Brain microvascular endothelial cell (primary cell): Measurements from ENCODE around the gene WDR37.

Experiments used
- DNase-seq: peaks from one replicate; pipeline ENCODE4 v3.0.0-alpha.2; 2020
- H3K27ac ChIP-seq: fragments of 250-450 bp; sonication (Bioruptor Pico); 2 replicates; pipeline ENCODE4 v1.5.1; 2020; ENCODE audit warnings: mild to moderate bottlenecking, moderate library complexity
- H3K27me3 ChIP-seq: fragments of 250-450 bp; sonication (Bioruptor Pico); replicated peaks from 2 replicates; pipeline ENCODE4 v1.5.1; 2020; ENCODE audit warnings: mild to moderate bottlenecking
- H3K36me3 ChIP-seq: fragments of 250-450 bp; sonication (Bioruptor Pico); replicated peaks from 2 replicates; pipeline ENCODE4 v1.5.1; 2020; ENCODE audit warnings: mild to moderate bottlenecking
- H3K4me3 ChIP-seq: 2 replicates; pipeline ENCODE4 v1.5.1; 2011; ENCODE audit warnings: low read depth, mild to moderate bottlenecking, control low read depth, low read length, moderate library complexity
- in situ Hi-C: cut with HindIII; loops from 2 replicates; pipeline ENCODE4 v1.10.0; 2017; ENCODE audit warnings: low sequenced_read_pairs, low pct_ligation_motif_present
- TF ChIP-seq, protein P1 (sequence below): IDR thresholded peaks from 2 replicates; pipeline ENCODE4 v1.5.1; 2011; ENCODE audit warnings: low read depth, mild to moderate bottlenecking, moderate library complexity, low read length, control low read depth, inconsistent platforms; ENCODE audit errors: missing control alignments

The WDR37 gene

DNA sequence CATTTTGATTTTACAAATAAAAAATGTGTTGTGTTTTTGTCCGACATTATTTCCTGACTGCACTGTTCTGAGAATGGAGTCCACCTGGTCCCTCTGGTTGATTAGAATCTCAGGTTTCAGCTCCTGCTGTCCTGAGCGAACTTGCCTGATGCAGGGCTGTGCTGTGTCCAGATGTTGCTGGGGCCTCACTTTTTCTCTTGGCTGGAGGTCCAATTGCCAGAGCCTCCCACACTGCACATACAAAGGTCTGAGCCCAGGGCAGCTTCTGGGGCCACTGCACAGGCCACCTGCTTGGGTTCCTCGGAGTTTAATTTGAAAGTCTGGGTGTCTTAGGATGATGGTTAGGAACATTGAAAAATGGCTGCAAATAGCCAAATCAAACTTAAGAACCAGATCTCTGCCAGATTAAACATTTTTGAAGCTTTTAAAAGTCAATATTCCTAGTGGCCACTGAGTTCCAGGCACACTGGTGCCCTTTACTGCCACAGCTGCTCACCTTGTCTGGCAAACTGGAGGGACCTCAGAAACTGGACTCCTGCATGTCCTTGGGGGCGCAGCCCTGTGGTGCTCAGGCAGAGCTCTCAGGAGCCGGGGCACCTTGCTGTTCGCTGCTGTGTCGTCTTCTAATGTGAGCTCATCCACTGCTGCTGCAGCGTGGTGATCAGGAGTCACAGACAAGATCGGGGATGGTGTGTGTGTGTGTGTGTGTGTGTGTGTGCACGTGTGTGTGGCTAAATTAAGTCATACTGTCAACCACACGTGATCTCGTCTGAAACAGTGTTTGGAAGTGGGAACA is 75.0 kb downstream of the WDR37 start:
- no peaks in the 10 kb centered on the region for H3K27me3 ChIP-seq
- H3K4me3 ChIP-seq, result no peak overlapping the region
- DNase-seq, result no peak
- TF ChIP-seq, protein P1, sequence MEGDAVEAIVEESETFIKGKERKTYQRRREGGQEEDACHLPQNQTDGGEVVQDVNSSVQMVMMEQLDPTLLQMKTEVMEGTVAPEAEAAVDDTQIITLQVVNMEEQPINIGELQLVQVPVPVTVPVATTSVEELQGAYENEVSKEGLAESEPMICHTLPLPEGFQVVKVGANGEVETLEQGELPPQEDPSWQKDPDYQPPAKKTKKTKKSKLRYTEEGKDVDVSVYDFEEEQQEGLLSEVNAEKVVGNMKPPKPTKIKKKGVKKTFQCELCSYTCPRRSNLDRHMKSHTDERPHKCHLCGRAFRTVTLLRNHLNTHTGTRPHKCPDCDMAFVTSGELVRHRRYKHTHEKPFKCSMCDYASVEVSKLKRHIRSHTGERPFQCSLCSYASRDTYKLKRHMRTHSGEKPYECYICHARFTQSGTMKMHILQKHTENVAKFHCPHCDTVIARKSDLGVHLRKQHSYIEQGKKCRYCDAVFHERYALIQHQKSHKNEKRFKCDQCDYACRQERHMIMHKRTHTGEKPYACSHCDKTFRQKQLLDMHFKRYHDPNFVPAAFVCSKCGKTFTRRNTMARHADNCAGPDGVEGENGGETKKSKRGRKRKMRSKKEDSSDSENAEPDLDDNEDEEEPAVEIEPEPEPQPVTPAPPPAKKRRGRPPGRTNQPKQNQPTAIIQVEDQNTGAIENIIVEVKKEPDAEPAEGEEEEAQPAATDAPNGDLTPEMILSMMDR, result no peak
- in situ Hi-C loops, result no loop called here
- H3K36me3 ChIP-seq, result peaks cover 32% of the 10 kb centered on the region
- H3K27ac ChIP-seq, result no peak overlapping the region

DNA sequence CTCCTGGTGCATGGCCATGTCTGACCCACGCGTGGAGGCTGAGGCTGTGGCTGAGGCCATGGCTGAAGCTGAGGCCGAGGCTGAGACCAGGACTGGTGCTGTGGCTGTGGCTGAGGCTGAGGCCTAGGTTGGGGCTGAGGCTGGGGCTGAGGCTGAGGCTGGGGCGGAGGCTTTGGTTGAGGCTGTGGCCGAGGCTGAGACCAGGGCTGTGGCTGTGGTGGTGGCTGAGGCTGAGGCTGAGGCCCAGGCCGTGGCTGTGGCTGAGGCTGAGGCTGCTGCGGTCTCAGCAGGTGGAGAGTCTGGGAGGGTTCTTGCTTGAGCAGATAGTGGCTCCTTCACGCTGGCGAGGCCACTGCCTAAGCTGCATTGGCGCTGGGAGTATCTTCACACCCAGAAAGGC is 76.4 kb downstream of the WDR37 start:
- TF ChIP-seq, protein P1, result no peak
- no peak overlapping the region for H3K4me3 ChIP-seq
- no peak for DNase-seq
- in situ Hi-C loops, result no loop called here
- H3K36me3 ChIP-seq, result peaks cover 32% of the 10 kb centered on the region
- no peaks in the 10 kb centered on the region for H3K27me3 ChIP-seq
- H3K27ac ChIP-seq, result no peak overlapping the region

DNA sequence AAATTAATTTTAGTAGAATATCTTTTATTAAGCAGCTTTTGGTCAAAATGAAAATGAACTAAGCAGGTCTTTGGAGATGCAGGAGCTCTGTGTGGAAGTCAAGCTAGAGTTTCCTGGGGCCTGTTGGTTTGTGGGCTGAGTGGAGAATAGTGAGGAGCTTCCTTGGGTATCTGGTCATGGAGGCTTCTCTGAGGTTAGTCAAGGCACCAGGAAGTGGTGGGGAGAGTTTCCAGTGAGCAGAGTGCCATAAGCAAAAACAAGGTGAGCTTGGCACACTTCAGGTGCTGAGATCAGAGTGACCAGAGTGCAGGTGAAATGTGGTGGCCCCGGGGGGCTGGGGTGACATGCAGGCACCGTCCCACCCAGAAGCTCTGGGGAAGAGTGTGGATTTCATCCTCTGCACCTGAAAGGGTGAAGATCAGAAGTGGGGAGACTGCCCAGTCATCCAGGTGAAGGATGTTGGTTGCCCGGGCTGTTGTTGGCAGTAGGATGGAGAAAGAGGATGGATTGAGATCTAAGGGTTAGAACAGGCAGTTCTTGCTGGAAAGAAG is 77.4 kb downstream of the WDR37 start:
- in situ Hi-C loops, result no loop called here
- Histone ChIP-seq H3K4me3 (no peak overlapping the region), H3K36me3 (peaks cover 29% of the 10 kb centered on the region), H3K27ac (no peak overlapping the region), H3K27me3 (no peaks in the 10 kb centered on the region)
- TF ChIP-seq, protein P1, result no peak
- no peak for DNase-seq

DNA sequence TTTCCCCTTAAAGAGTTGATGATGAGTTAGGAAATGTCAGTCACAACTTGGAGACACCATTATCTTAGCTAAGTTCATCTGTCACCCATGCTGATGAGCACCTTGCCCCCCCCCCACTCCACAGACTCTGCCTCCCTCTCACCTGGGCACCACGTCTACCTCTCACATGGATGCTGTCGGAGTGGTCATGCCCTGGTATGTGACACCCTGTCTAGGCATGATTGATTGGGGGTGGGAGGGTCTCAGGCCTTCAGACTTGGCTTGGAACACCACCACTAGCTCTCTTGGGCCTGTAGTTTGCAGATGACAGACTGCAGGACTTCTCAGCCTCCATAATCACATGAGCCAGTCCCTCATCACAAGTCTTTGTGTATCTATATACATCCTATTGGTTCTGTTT is 78.0 kb downstream of the WDR37 start:
- DNase-seq, result no peak
- Histone ChIP-seq H3K36me3 (peaks cover 23% of the 10 kb centered on the region), H3K27me3 (no peaks in the 10 kb centered on the region), H3K27ac (no peak overlapping the region), H3K4me3 (no peak overlapping the region)
- in situ Hi-C loops, result no loop called here
- TF ChIP-seq, protein P1, result no peak

DNA sequence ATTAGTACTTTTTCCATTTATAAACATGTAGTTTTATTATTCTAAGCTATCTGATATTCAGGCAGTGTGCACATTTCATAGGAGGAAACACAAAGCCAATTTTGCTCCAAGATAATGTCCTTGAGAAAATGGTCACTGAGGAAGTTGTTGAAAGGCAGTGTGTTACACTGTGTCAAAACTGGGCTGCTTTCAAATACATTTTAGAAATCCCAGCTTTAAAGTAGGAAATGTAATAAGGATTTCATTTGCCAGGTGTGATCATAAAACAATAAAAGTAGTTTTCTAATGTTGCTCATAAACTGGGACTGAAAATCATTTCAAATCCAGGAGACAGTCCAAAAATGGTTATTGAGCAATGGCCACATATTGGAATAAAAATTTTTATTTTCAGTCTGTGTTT is 80.1 kb downstream of the WDR37 start:
- in situ Hi-C loops, result no loop called here
- no peak for DNase-seq
- Histone ChIP-seq H3K4me3 (no peak overlapping the region), H3K36me3 (peaks cover 3% of the 10 kb centered on the region), H3K27me3 (no peaks in the 10 kb centered on the region), H3K27ac (no peak overlapping the region)
- TF ChIP-seq, protein P1, result no peak
